Tibial nerve (tissue), 4 donors: Measurements from ENCODE around the gene CAMSAP3. TPM values are rescaled to one million over a fixed set of nuclear protein-coding genes. Genes with fewer than 3 reads are reported as not detected.

Source experiments
- DNase-seq, 2 donors: peaks; one replicate each; pipeline ENCODE4 v3.0.0-alpha.2; 2019; ENCODE audit warnings: low spot score in 2 of 2
- H3K27ac ChIP-seq, 4 donors: fragments of 200-600 bp; sonication (generic) in 3 of 4; one replicate each; pipeline ENCODE4 v1.5.1; 2017 to 2019; ENCODE audit warnings: mild to moderate bottlenecking in 1 of 4
- H3K27me3 ChIP-seq, 2 donors: fragments of 200-600 bp; sonication (generic) in 1 of 2; one replicate each; pipeline versions ENCODE4 v1.5.1 to v1.6.0; 2017 to 2019
- H3K36me3 ChIP-seq, 3 donors: fragments of 200-600 bp; sonication (generic); one replicate each; pipeline ENCODE4 v1.5.1; 2018 to 2019
- H3K4me1 ChIP-seq, 4 donors: fragments of 200-600 bp; sonication (generic) in 3 of 4; one replicate each; pipeline ENCODE4 v1.5.1; 2017 to 2019
- H3K4me3 ChIP-seq, 4 donors: fragments of 200-600 bp; sonication (generic) in 3 of 4; one replicate each; pipeline ENCODE4 v1.5.1; 2017 to 2019; ENCODE audit warnings: mild to moderate bottlenecking in 1 of 4, moderate library complexity in 1 of 4
- H3K9me3 ChIP-seq, 4 donors: fragments of 200-600 bp; sonication (generic) in 3 of 4; one replicate each; pipeline ENCODE4 v1.5.1; 2017 to 2019
- EP300 ChIP-seq, 2 donors: sonication (generic); formaldehyde crosslinking; IDR thresholded peaks; one replicate each; pipeline ENCODE4 v1.6.1; 2017; ENCODE audit warnings: antibody characterized with exemption in 2 of 2, mild to moderate bottlenecking in 1 of 2
- POLR2A ChIP-seq, 2 donors: fragments of 450-650 bp; IDR thresholded peaks; one replicate each; pipeline ENCODE4 v1.6.1; 2017; ENCODE audit warnings: antibody characterized with exemption in 2 of 2, mild to moderate bottlenecking in 2 of 2, moderate library complexity in 2 of 2
- WGBS, 2 donors: methylation state at CpG; one replicate each; pipeline ENCODE4 v1.1.5; 2018; 5-methylcytosine and 5-hydroxymethylcytosine counted together
- total RNA-seq, 4 donors: library from RNA; depleted of rRNA; stranded (reverse); fragments of >200 nt; gene quantifications; one replicate each; pipeline ENCODE4 v1.1.0, GENCODE V29; 2016
- TF ChIP-seq, protein P1 (sequence below), 5 experiments: fragments of 200-600 bp in 3 of 5; fragments of 450-650 bp in 2 of 5; sonication (generic) in 3 of 5; IDR thresholded peaks; one replicate each; pipeline ENCODE4 v1.5.1; 2016 to 2019; ENCODE audit warnings: antibody characterized with exemption in 5 of 5, mild to moderate bottlenecking in 3 of 5, moderate library complexity in 2 of 5

Gene CAMSAP3
- total RNA-seq, 4 donors from 2014 or later: not detected

- peaks cover 0 to 27% of the 10 kb centered on the region in 2 donors for H3K27me3 ChIP-seq
- WGBS, 2 donors: 69 to 76% methylated on average over 6 to 9 of the region's 10 CpGs
- no peak overlapping the region for H3K27ac ChIP-seq
- H3K9me3 ChIP-seq: no peaks in the 10 kb centered on the region
- H3K4me1 ChIP-seq: no peaks in the 10 kb centered on the region
- TF ChIP-seq POLR2A (IDR thresholded peaks at IDR 0.05) (no peak), EP300 (IDR thresholded peaks at IDR 0.05) (no peak)
- TF ChIP-seq, protein P1, sequence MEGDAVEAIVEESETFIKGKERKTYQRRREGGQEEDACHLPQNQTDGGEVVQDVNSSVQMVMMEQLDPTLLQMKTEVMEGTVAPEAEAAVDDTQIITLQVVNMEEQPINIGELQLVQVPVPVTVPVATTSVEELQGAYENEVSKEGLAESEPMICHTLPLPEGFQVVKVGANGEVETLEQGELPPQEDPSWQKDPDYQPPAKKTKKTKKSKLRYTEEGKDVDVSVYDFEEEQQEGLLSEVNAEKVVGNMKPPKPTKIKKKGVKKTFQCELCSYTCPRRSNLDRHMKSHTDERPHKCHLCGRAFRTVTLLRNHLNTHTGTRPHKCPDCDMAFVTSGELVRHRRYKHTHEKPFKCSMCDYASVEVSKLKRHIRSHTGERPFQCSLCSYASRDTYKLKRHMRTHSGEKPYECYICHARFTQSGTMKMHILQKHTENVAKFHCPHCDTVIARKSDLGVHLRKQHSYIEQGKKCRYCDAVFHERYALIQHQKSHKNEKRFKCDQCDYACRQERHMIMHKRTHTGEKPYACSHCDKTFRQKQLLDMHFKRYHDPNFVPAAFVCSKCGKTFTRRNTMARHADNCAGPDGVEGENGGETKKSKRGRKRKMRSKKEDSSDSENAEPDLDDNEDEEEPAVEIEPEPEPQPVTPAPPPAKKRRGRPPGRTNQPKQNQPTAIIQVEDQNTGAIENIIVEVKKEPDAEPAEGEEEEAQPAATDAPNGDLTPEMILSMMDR (IDR thresholded peaks at IDR 0.05): no peak
- no peak for DNase-seq
- no peaks in the 10 kb centered on the region for H3K36me3 ChIP-seq
- H3K4me3 ChIP-seq: no peak overlapping the region
These were observed 11.7 kb downstream of the CAMSAP3 start for GRCh38 chr19:7607212-7607873.

GRCh38 chr19:7607874-7608560 lies 12.4 kb downstream of the CAMSAP3 start:
- H3K4me3 ChIP-seq: no peak overlapping the region
- 85 to 89% methylated on average over 14 to 18 of the region's 25 CpGs for WGBS, 2 donors

DNA sequence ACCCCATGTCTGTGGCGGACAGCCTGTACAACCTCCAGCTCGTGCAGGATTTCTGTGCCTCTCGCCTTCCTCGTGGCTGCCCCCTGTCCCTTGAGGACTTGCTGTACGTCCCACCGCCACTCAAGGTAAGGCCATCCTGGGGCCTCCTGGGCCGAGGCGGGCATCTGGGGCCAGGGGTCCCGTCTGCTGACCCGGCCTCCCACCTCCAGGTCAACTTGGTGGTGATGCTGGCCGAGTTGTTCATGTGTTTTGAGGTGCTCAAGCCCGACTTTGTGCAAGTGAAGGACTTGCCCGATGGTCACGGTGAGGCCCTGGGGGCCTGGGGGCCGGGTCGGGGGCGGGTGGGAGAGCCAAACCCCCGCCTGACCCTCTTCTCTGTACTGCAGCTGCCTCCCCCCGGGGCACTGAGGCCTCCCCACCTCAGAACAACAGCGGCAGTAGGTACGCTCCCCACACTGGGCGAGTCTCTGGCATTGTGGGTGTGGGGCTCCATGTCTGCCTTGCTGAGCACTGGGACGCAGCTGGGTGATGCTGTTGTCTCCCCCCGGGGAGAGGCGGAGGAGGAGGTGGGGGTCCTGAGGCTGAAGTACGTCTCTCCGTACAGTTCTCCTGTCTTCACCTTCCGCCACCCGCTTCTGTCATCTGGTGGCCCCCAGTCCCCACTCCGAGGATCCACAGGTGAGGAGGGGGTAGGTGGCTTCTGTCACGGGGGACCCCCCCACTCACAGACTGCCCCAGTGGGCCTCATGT lies 15.0 kb downstream of the CAMSAP3 start:
- Histone ChIP-seq H3K9me3 (no peaks in the 10 kb centered on the region), H3K27ac (no peak overlapping the region), H3K4me1 (no peaks in the 10 kb centered on the region), H3K36me3 (no peaks in the 10 kb centered on the region), H3K27me3 (peaks cover 0 to 12% of the 10 kb centered on the region in 2 donors), H3K4me3 (no peak overlapping the region)
- no peak for DNase-seq
- 77 to 83% methylated on average over 30 to 31 of the region's 31 CpGs for WGBS, 2 donors
- TF ChIP-seq EP300 (IDR thresholded peaks at IDR 0.05): no peak
- TF ChIP-seq, protein P1 (IDR thresholded peaks at IDR 0.05): no peak
- TF ChIP-seq POLR2A (IDR thresholded peaks at IDR 0.05): no peak

More at GRCh38 chr19:7607874-7608560, 12.4 kb downstream of the CAMSAP3 start:
- peaks cover 0 to 20% of the 10 kb centered on the region in 2 donors for H3K27me3 ChIP-seq
- TF ChIP-seq, protein P1 (IDR thresholded peaks at IDR 0.05): no peak
- TF ChIP-seq EP300 (IDR thresholded peaks at IDR 0.05) (no peak), POLR2A (IDR thresholded peaks at IDR 0.05) (no peak)
- no peaks in the 10 kb centered on the region for H3K36me3 ChIP-seq
- no peak for DNase-seq
- H3K4me1 ChIP-seq: no peaks in the 10 kb centered on the region
- no peaks in the 10 kb centered on the region for H3K9me3 ChIP-seq
- no peak overlapping the region for H3K27ac ChIP-seq

GRCh38 chr19:7611541-7612279 lies 16.0 kb downstream of the CAMSAP3 start:
- no peak for DNase-seq
- WGBS, 2 donors: 78 to 86% methylated on average over 33 to 36 of the region's 41 CpGs
- TF ChIP-seq EP300 (IDR thresholded peaks at IDR 0.05) (no peak), POLR2A (IDR thresholded peaks at IDR 0.05) (no peak)
- TF ChIP-seq, protein P1 (IDR thresholded peaks at IDR 0.05): no peak
- Histone ChIP-seq H3K27ac (no peak overlapping the region), H3K36me3 (peaks cover 0 to 4% (median 0%) of the 10 kb centered on the region in 3 donors), H3K4me1 (no peaks in the 10 kb centered on the region), H3K4me3 (no peak overlapping the region), H3K27me3 (peaks cover 0 to 5% of the 10 kb centered on the region in 2 donors), H3K9me3 (no peaks in the 10 kb centered on the region)
